ENCODE results near the gene EIF3I.

Gene EIF3I

GRCh38 chr1:32187850-32188249, 34.4 kb upstream of the EIF3I start:
- no peak overlapping the region for H3K4me2 ChIP-seq (ENCODE audit: low read length)
- H3K9ac ChIP-seq (ENCODE audit: low read length), result no peak overlapping the region
- no peaks in the 10 kb centered on the region for H3K4me1 ChIP-seq (ENCODE audit: insufficient read depth, low read length, severe bottlenecking)
- H3K9me2 ChIP-seq (ENCODE audit: low read depth, low read length), result no peaks in the 10 kb centered on the region
- no peaks in the 10 kb centered on the region for H3K27me3 ChIP-seq (ENCODE audit: insufficient read depth, low read length)
- H3K36me3 ChIP-seq (ENCODE audit: insufficient read depth, low read length), result peaks cover 86% of the 10 kb centered on the region
- H3K27ac ChIP-seq (ENCODE audit: low read depth, low read length, poor library complexity, severe bottlenecking), result no peak overlapping the region
- no peak overlapping the region for H3K4me3 ChIP-seq (ENCODE audit: low read depth, low read length, poor library complexity, severe bottlenecking)
- no peaks in the 10 kb centered on the region; the same call in 1 of the 2 replicates for H3K79me2 ChIP-seq (ENCODE audit: insufficient read depth, low read length)
- no peaks in the 10 kb centered on the region for H3K9me3 ChIP-seq (ENCODE audit: low read length)
- no peaks in the 10 kb centered on the region for H4K20me1 ChIP-seq (ENCODE audit: insufficient read depth, low read length)
- no peak overlapping the region for H2AFZ ChIP-seq (ENCODE audit: low read length)
- no peaks in the 10 kb centered on the region for H3F3A ChIP-seq (ENCODE audit: insufficient read depth, low read length)
- no peak for TF ChIP-seq EZH2 (IDR thresholded peaks at IDR 0.05; ENCODE audit: borderline replicate concordance, low read length)

DNA sequence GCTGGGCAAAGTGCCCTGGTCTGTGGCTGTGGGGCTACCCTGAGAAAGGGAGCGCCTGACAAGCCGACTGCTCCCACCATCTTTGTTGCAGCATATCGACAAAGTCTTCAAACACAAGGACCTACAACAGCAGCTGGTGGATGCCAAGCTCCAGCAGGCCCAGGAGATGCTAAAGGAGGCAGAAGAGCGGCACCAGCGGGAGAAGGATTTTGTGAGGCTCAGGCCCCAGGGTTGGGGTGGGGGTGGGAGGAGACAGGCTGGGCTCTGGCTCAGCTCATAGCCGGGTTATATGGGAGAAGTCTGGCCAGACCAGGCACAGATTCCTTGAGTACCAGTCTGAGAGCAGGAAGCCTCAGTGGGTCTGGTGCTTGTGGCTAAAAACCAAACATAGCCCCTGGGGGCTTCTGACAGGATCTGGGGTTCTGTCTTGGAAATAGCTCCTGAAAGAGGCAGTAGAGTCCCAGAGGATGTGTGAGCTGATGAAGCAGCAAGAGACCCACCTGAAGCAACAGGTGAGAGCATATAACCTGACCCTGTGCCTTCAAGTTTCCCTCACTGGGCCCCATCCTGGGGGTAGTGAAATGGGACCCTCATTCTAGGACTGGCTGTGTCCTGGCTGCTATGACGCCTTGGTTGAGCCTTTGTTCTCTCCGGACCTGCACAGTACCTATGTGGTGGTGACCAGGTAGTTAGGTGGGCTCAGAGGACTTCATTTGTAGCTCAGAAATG, 29.8 kb upstream of the EIF3I start:
- H3K4me3 ChIP-seq (ENCODE audit: low read depth, low read length, poor library complexity, severe bottlenecking), result no peak overlapping the region
- H3K9ac ChIP-seq (ENCODE audit: low read length), result no peak overlapping the region
- H3K36me3 ChIP-seq (ENCODE audit: insufficient read depth, low read length), result peaks cover 95% of the 10 kb centered on the region
- H2AFZ ChIP-seq (ENCODE audit: low read length), result no peak overlapping the region
- H3K27me3 ChIP-seq (ENCODE audit: insufficient read depth, low read length), result no peaks in the 10 kb centered on the region
- no peaks in the 10 kb centered on the region for H3K4me1 ChIP-seq (ENCODE audit: insufficient read depth, low read length, severe bottlenecking)
- no peaks in the 10 kb centered on the region for H3K9me3 ChIP-seq (ENCODE audit: low read length)
- no peak overlapping the region for H3K4me2 ChIP-seq (ENCODE audit: low read length)
- TF ChIP-seq EZH2 (IDR thresholded peaks at IDR 0.05; ENCODE audit: borderline replicate concordance, low read length), result no peak
- TF ChIP-seq, protein P1, sequence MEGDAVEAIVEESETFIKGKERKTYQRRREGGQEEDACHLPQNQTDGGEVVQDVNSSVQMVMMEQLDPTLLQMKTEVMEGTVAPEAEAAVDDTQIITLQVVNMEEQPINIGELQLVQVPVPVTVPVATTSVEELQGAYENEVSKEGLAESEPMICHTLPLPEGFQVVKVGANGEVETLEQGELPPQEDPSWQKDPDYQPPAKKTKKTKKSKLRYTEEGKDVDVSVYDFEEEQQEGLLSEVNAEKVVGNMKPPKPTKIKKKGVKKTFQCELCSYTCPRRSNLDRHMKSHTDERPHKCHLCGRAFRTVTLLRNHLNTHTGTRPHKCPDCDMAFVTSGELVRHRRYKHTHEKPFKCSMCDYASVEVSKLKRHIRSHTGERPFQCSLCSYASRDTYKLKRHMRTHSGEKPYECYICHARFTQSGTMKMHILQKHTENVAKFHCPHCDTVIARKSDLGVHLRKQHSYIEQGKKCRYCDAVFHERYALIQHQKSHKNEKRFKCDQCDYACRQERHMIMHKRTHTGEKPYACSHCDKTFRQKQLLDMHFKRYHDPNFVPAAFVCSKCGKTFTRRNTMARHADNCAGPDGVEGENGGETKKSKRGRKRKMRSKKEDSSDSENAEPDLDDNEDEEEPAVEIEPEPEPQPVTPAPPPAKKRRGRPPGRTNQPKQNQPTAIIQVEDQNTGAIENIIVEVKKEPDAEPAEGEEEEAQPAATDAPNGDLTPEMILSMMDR (IDR thresholded peaks at IDR 0.05; ENCODE audit: low read length), result no peak
- H4K20me1 ChIP-seq (ENCODE audit: insufficient read depth, low read length), result no peaks in the 10 kb centered on the region
- H3F3A ChIP-seq (ENCODE audit: insufficient read depth, low read length), result no peaks in the 10 kb centered on the region
- H3K27ac ChIP-seq (ENCODE audit: low read depth, low read length, poor library complexity, severe bottlenecking), result no peak overlapping the region
- H3K9me2 ChIP-seq (ENCODE audit: low read depth, low read length), result no peaks in the 10 kb centered on the region
- H3K79me2 ChIP-seq (ENCODE audit: insufficient read depth, low read length), result no peaks in the 10 kb centered on the region

DNA sequence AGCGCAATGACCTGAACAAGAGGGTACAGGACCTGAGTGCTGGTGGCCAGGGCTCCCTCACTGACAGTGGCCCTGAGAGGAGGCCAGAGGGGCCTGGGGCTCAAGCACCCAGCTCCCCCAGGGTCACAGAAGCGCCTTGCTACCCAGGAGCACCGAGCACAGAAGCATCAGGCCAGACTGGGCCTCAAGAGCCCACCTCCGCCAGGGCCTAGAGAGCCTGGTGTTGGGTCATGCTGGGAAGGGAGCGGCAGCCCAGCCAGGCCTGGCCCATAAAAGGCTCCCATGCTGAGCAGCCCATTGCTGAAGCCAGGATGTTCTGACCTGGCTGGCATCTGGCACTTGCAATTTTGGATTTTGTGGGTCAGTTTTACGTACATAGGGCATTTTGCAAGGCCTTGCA, 27.2 kb upstream of the EIF3I start:
- Histone ChIP-seq H3K9ac (ENCODE audit: low read length) (no peak overlapping the region), H3K9me3 (ENCODE audit: low read length) (no peaks in the 10 kb centered on the region), H3K4me2 (ENCODE audit: low read length) (no peak overlapping the region), H3K4me3 (ENCODE audit: low read depth, low read length, poor library complexity, severe bottlenecking) (no peak overlapping the region), H2AFZ (ENCODE audit: low read length) (no peak overlapping the region), H3K4me1 (ENCODE audit: insufficient read depth, low read length, severe bottlenecking) (peaks cover 9% of the 10 kb centered on the region), H3F3A (ENCODE audit: insufficient read depth, low read length) (no peaks in the 10 kb centered on the region), H3K79me2 (ENCODE audit: insufficient read depth, low read length) (no peaks in the 10 kb centered on the region), H3K27ac (ENCODE audit: low read depth, low read length, poor library complexity, severe bottlenecking) (no peak overlapping the region), H3K36me3 (ENCODE audit: insufficient read depth, low read length) (peaks cover 80% of the 10 kb centered on the region), H4K20me1 (ENCODE audit: insufficient read depth, low read length) (no peaks in the 10 kb centered on the region), H3K27me3 (ENCODE audit: insufficient read depth, low read length) (no peaks in the 10 kb centered on the region), H3K9me2 (ENCODE audit: low read depth, low read length) (no peaks in the 10 kb centered on the region)
- TF ChIP-seq EZH2 (IDR thresholded peaks at IDR 0.05; ENCODE audit: borderline replicate concordance, low read length), result no peak
- TF ChIP-seq, protein P1 (IDR thresholded peaks at IDR 0.05; ENCODE audit: low read length), result no peak

- Histone ChIP-seq H3K27me3 (ENCODE audit: insufficient read depth, low read length) (no peaks in the 10 kb centered on the region), H3K27ac (ENCODE audit: low read depth, low read length, poor library complexity, severe bottlenecking) (no peak overlapping the region), H3K9me2 (ENCODE audit: low read depth, low read length) (no peaks in the 10 kb centered on the region), H3K4me2 (ENCODE audit: low read length) (no peak overlapping the region), H4K20me1 (ENCODE audit: insufficient read depth, low read length) (no peaks in the 10 kb centered on the region), H3K79me2 (ENCODE audit: insufficient read depth, low read length) (no peaks in the 10 kb centered on the region), H3K9me3 (ENCODE audit: low read length) (no peaks in the 10 kb centered on the region), H3K9ac (ENCODE audit: low read length) (no peak overlapping the region), H2AFZ (ENCODE audit: low read length) (no peak overlapping the region), H3K4me1 (ENCODE audit: insufficient read depth, low read length, severe bottlenecking) (peaks cover 14% of the 10 kb centered on the region), H3F3A (ENCODE audit: insufficient read depth, low read length) (no peaks in the 10 kb centered on the region), H3K4me3 (ENCODE audit: low read depth, low read length, poor library complexity, severe bottlenecking) (no peak overlapping the region), H3K36me3 (ENCODE audit: insufficient read depth, low read length) (peaks cover 74% of the 10 kb centered on the region)
- TF ChIP-seq, protein P1 (IDR thresholded peaks at IDR 0.05; ENCODE audit: low read length), result no peak
- no peak for TF ChIP-seq EZH2 (IDR thresholded peaks at IDR 0.05; ENCODE audit: borderline replicate concordance, low read length)
Observed at GRCh38 chr1:32195531-32195930, 26.7 kb upstream of the EIF3I start.

Measured in OCI-LY1 (cell line).